H1 (cell line): ENCODE results near the gene CHRNA1. TPM values are rescaled to one million over a fixed set of nuclear protein-coding genes. Genes with fewer than 3 reads are reported as not detected.

Experiments used
- ATF3 ChIP-seq: IDR thresholded peaks from 2 replicates; pipeline ENCODE4 v1.6.1; 2011; ENCODE audit warnings: low read depth, mild to moderate bottlenecking, low read length; ENCODE audit not compliant: insufficient read depth
- BRCA1 ChIP-seq: IDR thresholded peaks from 2 replicates; pipeline ENCODE4 v1.6.1; 2012; ENCODE audit warnings: low read depth, low read length, improper control_type of control experiment
- CBX5 ChIP-seq: fragments of 300-800, 300-1000 bp; sonication (generic); IDR thresholded peaks from 2 replicates; pipeline ENCODE4 v1.7.1; 2016; ENCODE audit warnings: antibody characterized with exemption, low read length, low read depth
- JUN ChIP-seq: IDR thresholded peaks from 2 replicates; pipeline ENCODE4 v1.6.1; 2011; ENCODE audit warnings: low read depth, mild to moderate bottlenecking, improper control_type of control experiment, low read length
- NRF1 ChIP-seq: IDR thresholded peaks from 2 replicates; pipeline ENCODE4 v1.6.1; 2011; ENCODE audit warnings: mild to moderate bottlenecking, low read depth, low read length, improper control_type of control experiment
- SIRT6 ChIP-seq: IDR thresholded peaks from one replicate; pipeline ENCODE4 v1.7.1; 2012; ENCODE audit warnings: low read length, inconsistent platforms
- SP1 ChIP-seq: IDR thresholded peaks from 2 replicates; pipeline ENCODE4 v1.6.1; 2011; ENCODE audit warnings: low read depth, low read length
- polyA plus RNA-seq, 7 experiments: library from polyadenylated mRNA; depleted of rRNA in 3 of 7; stranded (reverse) in 5 of 7; unstranded in 2 of 7; fragments of >200 nt in 5 of 7; fragments of 200-250 nt in 2 of 7; gene quantifications; 1 replicate in 5 of 7; 2 replicates in 1 of 7; 4 replicates in 1 of 7; pipeline versions ENCODE4 v1.2.1 to v1.2.3, GENCODE V29; 2011 to 2013; ENCODE audit warnings: missing spikeins in 2 of 7, mixed read lengths in 2 of 7
- total RNA-seq: library from RNA; stranded (reverse); fragmentation: NEBNext Ultra II Directional; extraction: Animal tissue kit (Norgen Biotek cat#: 25700); gene quantifications from 2 replicates; pipeline ENCODE4 v1.2.1, GENCODE V29; 2021

CHRNA1 gene
- total and polyA plus RNA-seq, 2 of the 8 experiments (the other 6 are each of a cell fraction or from before 2014, with no cell fraction given): 0.11 to 0.15 TPM

- TF ChIP-seq ATF3: no peak
- no peak for TF ChIP-seq SP1
- no peak for TF ChIP-seq SIRT6
- no peak for TF ChIP-seq NRF1
- TF ChIP-seq JUN: no peak
- TF ChIP-seq BRCA1: no peak
- TF ChIP-seq CBX5: no peak
Measured at GRCh38 chr2:174778085-174778981, 14.1 kb upstream of the CHRNA1 start (continued).
